ENCODE data around the gene C20orf204.
"Not testable (repeated sequence)": the region's sequence is repeated elsewhere in the genome, so short reads cannot be mapped to it uniquely, and the experiment has no call there.

GRCh38 chr20:64012385-64013154 lies 23.4 kb upstream of the C20orf204 start:
- not testable (repeated sequence) for TF ChIP-seq POLR2A, CTCF, POLR2AphosphoS5 (IDR thresholded peaks at IDR 0.05)

Data from breast epithelium (tissue), 3 donors.